HK-2 (cell line): ENCODE data around the gene HHIPL1.
A peak's percentile ranks its signal among the peaks of the same experiment; 100 is the strongest.
"Not testable (repeated sequence)": the region's sequence is repeated elsewhere in the genome, so short reads cannot be mapped to it uniquely, and the experiment has no call there.

Experiments
- DNase-seq: peaks from one replicate; pipeline ENCODE4 v3.0.0-alpha.2; 2018; ENCODE audit not compliant: unreplicated experiment

HHIPL1 gene

DNA sequence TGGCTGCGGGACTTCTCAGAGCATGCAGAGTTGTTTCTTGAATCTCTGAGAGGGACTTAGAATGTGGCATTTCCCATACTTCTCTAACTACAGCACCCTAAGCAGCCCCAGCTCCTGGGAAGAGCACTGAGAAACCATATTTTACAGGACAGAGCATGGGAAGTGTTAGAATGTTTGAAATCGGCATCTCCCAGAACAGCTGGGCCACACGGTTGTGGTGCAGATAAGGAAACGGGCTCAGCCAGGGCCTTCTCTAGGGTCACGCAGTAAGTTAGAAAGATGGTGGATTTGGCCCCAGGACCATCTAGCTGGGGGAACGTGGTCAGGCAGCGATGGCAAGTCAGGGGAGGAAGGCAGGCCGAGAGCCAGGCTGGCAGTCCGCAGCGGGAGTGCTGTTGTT is 10.5 kb upstream of the HHIPL1 start:
- no peak for DNase-seq

DNA sequence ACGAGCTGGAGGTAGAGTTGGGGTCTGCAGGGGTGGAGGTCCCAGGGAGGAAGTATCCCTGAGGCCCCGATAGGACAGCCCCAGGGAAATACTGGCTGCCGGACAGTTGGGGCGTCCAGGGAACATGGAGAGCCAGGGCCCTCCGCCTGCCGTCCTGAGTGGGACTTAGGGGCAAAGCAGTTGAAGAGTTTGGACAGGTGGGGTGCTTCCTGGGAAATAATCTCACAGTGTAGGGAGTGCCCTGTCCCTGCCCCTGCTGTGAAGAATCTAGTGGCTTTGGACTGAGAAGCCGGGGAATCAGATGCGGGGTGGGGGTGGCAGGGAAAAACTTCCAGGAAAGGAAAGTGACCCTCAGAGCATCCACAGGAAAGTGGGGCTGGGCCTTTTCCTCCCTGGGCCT is 9.8 kb upstream of the HHIPL1 start:
- no peak for DNase-seq

DNA sequence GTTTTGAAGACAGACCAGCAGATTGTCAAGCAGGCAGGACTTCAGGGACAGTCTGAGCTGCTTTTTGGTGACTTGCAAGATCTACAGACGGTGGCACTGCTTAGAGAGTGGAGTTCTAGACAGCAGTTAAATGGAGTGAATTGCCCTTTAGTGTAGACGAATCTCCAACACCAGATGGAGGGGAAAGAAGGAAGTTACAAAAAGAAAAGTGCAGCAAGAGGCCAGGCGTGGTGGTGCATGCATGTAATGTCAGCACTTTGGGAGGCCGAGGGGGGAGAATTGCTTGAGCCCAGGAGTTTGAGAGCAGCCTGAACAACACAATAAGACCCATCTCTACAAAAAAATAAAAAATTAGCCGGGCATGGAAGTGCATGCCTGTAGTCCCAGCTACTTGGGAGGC is 8.4 kb upstream of the HHIPL1 start:
- DNase-seq: no peak

DNA sequence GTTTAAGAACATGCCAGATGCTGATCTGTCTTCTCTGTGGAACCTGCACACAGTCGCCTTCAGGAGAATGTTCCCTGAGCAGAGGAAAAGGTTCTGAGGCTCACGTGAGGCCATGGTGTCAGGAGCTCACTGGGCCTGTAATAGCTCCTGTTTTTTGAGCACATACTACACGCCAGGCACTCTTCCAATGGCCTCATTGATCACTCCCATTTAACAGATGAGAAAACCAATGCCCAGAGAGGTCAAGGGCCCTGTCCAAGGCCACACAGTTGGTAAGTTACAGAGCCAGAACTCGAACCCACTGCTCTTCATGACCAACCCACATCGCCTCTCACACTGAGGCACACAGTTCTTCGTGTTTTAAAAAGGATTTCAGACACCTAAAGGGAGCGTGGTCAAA is 7.3 kb upstream of the HHIPL1 start:
- no peak for DNase-seq

DNA sequence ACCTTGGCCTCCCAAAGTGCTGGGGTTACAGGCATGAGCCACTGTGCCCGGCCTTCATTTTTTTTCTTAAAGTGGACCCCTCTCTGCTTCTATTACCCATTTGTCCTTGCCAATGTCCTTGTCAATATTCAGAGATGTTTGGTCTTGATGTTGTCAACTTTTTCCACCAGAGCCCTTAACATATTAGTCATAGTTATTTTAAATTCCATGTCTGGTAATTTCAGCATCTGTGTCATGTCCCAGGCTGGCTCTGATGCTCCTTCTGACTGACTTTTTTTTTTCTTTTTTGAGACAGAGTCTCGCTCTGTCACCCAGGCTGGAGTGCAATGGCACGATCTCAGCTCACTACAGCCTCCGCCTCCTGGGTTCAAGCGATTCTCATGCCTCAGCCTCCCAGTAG is 2.2 kb upstream of the HHIPL1 start:
- not testable (repeated sequence) for DNase-seq

DNA sequence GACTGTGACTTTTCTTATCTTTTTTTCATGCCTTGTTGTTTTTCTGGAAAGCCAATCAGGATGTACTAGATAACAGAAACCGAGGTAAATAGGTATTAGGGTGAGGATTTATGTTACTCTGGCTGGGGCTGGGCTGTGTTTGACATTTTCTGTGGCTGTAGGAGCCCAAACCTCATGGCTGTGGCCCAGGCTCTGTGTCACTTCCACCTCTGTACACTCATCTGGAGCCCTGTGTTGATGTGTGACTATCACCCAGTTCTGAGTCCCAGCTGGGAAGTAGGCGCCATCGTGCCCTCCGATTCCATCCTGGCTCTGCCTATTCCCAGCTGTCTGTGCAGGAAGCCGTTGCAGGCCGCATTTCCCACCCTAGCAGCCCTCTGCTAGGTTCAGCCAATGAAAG is 1.6 kb upstream of the HHIPL1 start:
- no peak for DNase-seq

DNA sequence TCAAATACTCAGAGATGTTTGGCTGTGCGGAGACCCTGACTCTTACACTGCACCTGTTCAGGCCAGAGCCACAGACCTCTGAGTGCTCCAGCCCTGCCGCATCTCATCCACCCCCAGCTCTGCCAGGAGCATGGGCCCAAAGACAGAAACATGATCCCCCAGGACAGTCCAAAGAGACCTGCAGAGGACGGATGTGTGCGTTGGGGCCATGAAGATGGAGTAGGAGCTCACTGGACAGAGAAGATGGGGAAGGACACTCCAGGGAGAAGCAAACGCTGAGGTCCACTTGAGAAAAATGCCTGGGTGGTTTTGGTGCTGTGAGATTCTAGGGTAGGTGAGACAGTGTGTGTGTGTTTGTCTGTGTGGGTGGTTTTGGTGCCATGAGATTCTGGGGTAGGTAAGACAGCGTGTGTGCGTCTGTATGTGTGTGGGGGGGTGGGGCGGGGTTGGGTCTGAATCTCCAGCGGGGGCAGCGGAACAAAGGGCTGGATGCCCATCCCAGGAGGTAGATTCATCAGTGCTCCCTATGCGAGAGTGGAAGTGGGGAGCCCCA is 818 bp upstream of the HHIPL1 start:
- no peak for DNase-seq

DNA sequence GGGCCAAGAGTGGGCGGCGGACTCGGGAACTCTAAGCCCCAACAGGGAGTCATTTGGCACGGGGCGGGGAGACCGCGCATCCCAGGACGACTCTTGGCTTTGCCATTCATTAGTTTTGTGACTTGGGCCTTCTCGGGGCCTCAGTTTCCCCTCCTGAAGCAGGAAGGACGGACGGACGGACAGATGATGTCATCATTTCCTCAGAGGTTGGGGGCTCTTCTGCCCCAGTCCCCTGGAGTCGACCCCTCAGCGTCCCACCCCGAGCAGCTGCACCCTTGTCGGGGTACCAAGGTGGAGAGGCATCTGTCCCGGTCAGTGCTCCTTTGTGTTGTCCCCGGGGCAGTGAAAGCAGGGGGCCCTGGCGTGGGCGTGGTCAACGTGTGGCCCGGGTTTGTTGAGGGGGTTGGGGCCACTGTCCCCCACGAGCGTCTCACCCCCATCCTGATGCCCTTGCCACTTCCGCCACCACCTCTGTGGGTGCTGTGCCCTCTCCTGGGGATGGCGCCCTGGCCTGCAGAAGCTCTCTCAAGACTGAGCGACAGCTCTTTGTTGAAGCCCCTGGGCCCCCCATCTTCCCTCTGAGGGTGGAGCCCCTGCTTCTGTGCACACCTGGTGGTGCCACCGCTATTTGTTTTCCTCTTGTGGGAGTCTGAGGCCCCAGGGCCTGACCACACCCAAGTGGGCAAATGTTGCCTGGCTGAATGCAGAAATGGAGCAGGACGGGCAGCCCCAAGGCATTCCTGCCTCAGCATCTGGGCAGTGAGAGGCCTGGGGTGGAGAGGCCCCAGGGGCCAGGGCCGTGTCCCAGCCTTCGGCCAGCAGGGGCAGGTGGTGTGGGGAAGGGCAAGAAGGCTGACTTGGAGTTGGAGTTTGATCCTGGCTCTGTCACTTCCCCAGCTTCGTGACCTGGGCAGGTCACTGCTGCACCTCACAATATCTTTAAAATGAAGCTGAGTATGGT is 896 bp downstream of the HHIPL1 start:
- no peak for DNase-seq

DNA sequence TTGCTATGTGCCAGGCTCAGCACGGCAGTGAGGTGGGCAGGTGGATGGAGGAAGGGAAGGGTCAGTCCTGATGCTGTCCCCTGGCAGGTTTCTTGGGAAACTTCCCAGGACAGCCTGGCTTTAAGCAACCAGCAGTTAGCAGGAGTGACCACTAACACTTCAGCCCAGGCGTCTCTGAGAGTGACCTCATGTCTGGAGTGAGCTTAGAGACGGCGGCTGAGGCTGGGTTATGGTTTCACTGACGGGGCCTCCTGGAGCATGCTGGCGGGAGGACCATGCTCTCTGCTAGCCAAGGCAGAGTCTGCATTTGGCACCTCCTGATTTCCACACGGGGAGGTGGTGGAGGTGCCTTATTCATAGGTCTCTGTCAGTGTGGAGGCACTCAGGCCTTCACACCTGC is 2.5 kb downstream of the HHIPL1 start:
- DNase-seq: no peak

DNA sequence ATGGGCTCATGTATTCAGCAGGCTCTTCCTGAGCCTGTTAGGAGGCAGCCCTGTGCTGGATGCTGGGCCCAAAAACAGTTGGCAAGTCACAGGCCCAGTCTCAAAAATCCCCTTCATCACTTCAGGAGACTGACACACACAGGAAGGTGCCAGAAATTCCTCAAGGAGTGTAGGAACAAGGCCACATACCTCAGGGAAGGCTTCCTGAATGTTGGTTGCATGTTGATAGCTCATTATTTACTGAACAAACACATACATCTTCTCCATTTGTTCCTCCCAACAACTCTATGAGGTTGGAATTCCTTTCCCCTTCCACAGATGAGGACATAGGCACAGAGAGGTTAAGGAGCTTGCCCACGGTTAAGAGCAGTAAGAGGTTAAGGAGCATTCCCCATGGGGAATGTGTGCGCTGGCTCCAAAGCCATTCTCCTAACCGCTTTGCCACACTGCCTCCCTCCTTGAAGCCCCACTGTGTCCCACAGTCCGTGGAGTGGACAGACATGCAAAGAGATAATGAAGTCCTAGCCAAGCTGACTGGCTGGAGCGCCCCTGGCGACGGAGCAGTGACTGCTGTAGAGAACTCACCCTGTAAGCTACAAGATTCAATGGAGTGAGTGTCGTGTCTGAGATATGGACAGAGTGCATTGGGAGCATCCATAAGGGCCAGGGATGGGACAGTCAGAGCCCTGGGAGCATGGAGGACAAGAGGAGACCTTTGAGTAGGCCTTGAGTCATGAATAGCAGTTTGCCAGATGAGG is 3.3 kb downstream of the HHIPL1 start:
- no peak for DNase-seq

DNA sequence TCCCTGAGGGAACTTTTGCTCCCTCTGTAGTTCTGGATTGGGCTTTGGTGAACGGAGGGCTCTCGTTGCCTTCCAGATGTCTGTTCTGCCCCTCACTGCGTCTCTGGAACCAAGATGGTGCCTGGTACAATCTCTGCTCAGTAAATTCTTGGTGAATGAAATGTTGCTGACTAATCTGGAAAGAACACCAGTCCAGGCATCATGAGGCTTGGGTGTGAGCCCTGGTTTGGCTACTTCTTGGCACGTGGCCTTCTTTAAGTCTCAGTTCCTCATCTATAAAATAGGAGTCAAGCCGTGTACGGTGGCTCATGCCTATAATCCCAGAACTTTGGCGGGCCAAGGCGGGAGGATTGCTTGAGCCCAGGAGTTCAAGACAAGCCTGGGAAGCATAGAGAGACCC is 4.3 kb downstream of the HHIPL1 start:
- no peak for DNase-seq

DNA sequence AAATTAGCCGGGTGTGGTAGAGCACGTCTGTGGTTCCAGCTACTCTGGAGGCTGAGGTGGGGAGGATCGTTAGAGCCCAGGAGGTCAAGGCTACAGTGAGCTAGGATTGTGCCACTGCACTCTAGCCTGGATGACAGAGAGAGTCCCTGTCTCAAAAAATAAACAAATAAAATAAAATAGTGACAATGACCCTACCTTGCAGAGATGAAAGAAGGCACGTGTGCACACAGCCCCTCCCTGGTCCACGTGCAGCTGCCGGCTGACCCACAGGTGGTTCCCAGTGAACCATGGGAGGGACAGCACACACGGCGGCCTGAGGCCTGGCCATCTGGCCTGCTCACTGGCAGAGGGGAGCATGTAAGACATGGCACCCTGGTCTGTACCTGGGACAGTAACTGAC is 4.7 kb downstream of the HHIPL1 start:
- DNase-seq: no peak

DNA sequence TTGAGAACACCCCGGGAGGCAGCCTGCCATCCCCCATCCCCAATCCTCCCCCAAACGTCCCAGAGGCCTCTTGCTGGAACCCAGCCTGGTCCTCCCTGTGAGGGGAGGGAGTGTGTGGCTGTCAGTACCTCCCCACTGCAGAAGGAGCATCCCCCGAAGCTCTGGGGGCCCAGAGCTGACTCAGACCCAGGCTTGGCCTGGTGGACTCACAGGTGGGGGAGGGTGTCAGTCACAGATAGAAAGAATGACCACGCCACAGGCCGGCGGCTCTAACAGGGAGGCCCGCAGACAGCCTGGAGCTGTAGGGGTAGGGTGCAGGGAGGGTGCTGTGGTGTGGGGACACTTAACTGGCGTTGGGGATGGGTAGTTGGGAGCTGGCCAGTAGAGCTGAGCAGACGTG is 5.3 kb downstream of the HHIPL1 start:
- no peak for DNase-seq

DNA sequence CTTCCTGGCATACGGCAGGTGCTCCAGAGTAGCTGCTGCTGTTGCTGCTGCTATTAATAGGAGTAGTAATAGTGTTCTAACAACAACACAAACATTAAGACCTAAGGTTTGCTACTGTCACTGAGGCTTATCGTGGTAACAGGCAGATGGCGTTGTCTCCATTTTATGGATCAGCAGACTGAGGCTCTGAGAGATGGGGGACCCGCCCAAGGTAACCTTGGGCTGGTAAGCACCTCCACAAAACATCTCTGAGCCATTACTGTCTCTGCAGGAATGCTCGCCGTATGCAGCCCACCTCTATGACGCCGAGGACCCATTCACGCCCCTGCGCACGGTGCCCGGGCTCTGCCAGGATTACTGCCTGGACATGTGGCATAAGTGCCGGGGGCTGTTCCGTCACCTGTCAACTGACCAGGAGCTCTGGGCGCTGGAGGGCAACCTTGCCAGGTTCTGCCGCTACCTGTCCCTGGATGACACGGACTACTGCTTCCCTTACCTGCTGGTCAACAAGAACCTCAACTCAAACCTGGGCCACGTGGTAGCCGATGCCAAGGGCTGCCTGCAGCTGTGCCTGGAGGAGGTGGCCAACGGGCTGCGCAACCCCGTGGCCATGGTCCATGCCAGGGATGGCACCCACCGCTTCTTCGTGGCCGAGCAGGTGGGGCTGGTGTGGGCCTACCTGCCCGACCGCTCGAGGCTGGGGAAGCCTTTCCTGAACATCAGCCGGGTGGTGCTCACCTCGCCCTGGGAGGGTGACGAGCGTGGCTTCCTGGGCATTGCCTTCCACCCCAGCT is 7.2 kb downstream of the HHIPL1 start:
- no peak for DNase-seq

DNA sequence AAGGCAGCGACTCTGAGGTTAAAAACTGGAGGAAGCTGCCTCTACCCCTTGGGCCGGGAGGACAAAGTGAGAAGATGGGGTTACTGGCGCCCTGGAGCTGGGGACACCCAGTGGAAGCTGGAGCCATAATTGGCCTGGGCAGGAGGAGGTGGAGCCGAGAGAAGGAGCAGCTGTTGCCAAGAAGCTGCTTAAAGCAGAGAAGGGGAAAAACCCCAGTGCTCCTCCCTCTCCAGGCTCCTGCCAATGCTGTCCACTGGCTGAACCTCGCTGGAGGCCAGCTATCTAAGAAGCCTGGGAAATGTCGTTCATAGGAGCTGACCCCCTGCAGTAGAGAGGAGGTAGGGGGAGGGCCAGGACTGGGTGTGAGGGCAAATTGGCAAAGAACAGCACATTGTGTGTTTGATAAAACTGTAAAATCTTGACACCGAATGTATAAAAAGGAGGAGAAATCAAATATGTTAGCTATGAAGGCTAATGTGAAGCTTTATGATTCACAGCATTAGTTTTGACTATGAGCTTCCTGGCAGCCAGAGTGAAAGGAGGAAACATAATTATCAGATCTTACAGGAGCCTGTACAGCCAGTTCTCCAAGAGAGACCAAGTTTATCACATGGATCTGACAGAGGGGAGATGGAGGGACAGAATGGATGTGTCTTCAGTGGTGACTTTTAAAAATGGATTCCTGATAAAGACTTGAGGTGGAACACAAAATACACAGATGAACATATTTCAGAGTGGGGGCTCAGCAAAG is 9.5 kb downstream of the HHIPL1 start:
- DNase-seq: peak; percentile 8

DNA sequence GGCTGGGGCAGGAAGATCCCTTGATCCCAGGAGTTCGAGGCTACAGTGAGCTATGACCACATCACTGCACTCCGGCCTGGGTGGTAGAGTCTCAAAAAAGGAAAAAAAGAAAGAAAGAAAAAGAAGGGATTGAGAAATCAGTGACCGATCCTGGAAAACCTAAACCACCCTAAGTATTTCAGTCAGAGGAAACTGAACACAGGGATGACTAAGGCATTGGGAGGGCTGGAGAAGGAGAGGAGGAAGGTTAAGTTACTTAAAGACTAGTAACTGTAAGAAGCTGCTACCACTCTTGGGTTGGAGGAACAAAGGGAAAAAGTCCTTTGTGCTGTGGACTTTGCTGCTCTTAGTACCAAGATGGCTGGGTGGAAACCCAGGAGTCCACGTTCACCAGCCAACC is 10.6 kb downstream of the HHIPL1 start:
- DNase-seq: no peak

DNA sequence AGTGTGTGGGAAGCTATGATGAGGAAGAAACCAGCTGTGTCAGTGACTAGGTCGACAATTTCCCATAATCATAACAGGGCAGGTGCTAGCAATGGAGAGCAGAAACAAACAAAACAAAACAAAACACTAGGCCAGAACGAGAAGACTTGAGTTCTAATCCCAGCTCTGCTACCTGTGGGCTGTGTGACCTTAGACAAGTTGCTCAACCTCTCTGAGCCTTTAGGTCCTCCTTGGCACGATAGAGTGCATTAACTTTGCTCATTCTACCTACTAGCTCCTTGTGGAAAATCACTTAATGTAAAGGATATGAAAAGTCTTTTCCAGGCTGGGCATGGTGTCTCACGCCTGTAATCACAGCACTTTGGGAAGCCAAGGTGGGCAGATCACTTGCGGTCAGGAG is 11.2 kb downstream of the HHIPL1 start:
- DNase-seq: no peak

DNA sequence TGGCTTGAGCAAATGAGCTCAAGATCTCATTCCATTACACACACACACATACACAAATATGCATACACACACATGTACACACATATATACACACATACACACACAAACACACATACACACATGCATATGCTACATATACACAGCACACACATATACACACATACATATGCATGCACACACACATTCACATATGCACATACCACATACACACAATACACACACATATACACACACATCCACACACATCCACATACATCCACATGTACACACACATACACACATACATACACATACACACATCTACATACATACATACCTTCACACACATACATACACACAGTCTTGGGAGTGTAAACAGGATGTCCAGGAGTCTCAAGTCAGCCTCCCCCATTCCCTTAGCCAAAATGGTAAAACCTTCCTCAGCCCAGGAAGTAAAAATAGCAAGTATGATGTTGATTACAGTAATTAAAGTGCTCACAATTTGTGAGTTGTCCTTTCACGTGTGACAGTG is 12.8 kb downstream of the HHIPL1 start:
- DNase-seq: no peak

DNA sequence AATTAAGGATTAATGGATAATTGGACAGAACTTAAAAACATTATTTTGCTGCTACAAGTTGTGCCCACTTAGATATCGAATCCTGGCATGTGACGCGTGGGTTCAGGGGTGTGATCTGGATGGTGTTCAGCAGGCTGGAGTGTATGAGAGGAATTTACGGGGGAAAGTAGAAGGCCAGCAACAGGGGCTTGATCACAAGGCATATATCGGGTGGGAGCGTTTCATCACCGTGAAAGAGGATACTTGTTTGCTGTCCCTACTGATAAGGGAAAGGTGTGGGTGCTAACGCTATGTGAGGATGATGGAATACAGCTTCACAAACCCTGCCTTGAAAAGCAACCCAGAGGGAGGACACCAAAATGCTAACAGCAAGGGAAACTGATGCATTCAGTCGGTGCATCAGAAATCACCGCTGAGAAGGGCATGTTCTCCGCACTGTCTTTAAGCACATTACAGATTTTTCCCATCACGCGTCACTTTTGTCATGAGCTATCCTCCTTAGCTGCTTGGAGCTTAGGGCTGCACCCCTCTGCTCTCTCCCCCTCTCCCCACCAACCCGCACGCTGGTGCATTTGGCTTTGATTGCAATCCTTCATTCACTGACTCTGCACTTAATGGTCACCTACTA is 13.4 kb downstream of the HHIPL1 start:
- no peak for DNase-seq

DNA sequence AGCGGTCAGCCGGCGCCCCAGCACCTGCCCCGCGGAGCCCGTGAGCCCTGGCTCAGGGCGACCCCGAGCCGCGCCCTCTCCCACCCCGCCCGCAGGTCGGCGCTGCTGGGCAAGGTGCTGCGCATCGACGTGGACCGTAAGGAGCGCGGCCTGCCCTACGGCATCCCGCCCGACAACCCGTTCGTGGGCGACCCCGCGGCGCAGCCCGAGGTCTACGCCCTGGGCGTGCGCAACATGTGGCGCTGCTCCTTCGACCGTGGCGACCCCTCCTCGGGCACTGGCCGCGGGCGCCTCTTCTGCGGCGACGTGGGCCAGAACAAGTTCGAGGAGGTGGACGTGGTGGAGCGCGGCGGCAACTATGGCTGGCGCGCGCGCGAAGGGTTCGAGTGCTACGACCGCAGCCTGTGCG is 14.4 kb downstream of the HHIPL1 start:
- DNase-seq: no peak
